Measurements from ENCODE around the gene CARD10.

- TF ChIP-seq TAF1 (IDR thresholded peaks at IDR 0.05; ENCODE audit: low read depth): no peak
- no peak for TF ChIP-seq YY1 (IDR thresholded peaks at IDR 0.05; ENCODE audit: low read depth)
- TF ChIP-seq REST (IDR thresholded peaks at IDR 0.05; ENCODE audit: low read depth): no peak
- no peak for TF ChIP-seq MAX (IDR thresholded peaks at IDR 0.05)
- TF ChIP-seq RAD21 (IDR thresholded peaks at IDR 0.05; ENCODE audit: low read depth): no peak
- TF ChIP-seq EGR1 (IDR thresholded peaks at IDR 0.05): no peak
- TF ChIP-seq EP300 (IDR thresholded peaks at IDR 0.05; ENCODE audit: borderline replicate concordance): no peak
- no peak for TF ChIP-seq CEBPB (IDR thresholded peaks at IDR 0.05)
- no peak for TF ChIP-seq FOXM1 (IDR thresholded peaks at IDR 0.05; ENCODE audit: borderline replicate concordance, low read depth)
Observed at GRCh38 chr22:37499789-37500540, 19.2 kb downstream of the CARD10 start.
